ES-I3 (cell line): Measurements from ENCODE around the gene DLX1.

Experiments
- H3K36me3 ChIP-seq: 2 replicates; pipeline ENCODE4 v1.6.1; 2013; ENCODE audit warnings: mild to moderate bottlenecking, low read length, control low read depth, moderate library complexity; ENCODE audit not compliant: insufficient read depth
- H3K4me1 ChIP-seq: 2 replicates; pipeline ENCODE4 v1.6.1; 2013; ENCODE audit warnings: mild to moderate bottlenecking, control low read depth, low read length; ENCODE audit not compliant: insufficient read depth
- H3K9ac ChIP-seq: 2 replicates; pipeline ENCODE4 v1.6.1; 2013; ENCODE audit warnings: low read depth, mild to moderate bottlenecking, low read length, moderate library complexity
- H3K9me3 ChIP-seq: 2 replicates; pipeline ENCODE4 v1.6.1; 2013; ENCODE audit warnings: mild to moderate bottlenecking, low read length, moderate library complexity; ENCODE audit not compliant: control insufficient read depth, insufficient read depth

Gene DLX1

GRCh38 chr2:172085460-172086159, at the start of gene DLX1:
TSS of gene DLX1 (plus strand) at chr2:172085507. CDS start at chr2:172085678, 171 bp downstream.
- H3K9me3 ChIP-seq = no peaks in the 10 kb centered on the region
- H3K9ac ChIP-seq = peak within 1 kb of the TSS; percentile 54; the same call in 1 of the 2 replicates
- H3K4me1 ChIP-seq = peaks cover 12% of the 10 kb centered on the region
- H3K36me3 ChIP-seq = no peaks in the 10 kb centered on the region

GRCh38 chr2:172038121-172038520, 47.2 kb upstream of the DLX1 start:
- H3K9ac ChIP-seq = no peak overlapping the region
- no peaks in the 10 kb centered on the region for H3K9me3 ChIP-seq

GRCh38 chr2:172038604-172039003, 46.7 kb upstream of the DLX1 start:
- Histone ChIP-seq H3K9me3 (no peaks in the 10 kb centered on the region), H3K4me1 (no peaks in the 10 kb centered on the region), H3K9ac (no peak overlapping the region), H3K36me3 (no peaks in the 10 kb centered on the region)

More at GRCh38 chr2:172038121-172038520, 47.2 kb upstream of the DLX1 start:
- no peaks in the 10 kb centered on the region for H3K36me3 ChIP-seq
- no peaks in the 10 kb centered on the region for H3K4me1 ChIP-seq

- Histone ChIP-seq H3K36me3 (no peaks in the 10 kb centered on the region), H3K9ac (no peak overlapping the region), H3K9me3 (no peaks in the 10 kb centered on the region), H3K4me1 (no peaks in the 10 kb centered on the region)
Observed at GRCh38 chr2:172039011-172039704, 46.1 kb upstream of the DLX1 start.

GRCh38 chr2:172040311-172040710, 45.0 kb upstream of the DLX1 start:
- H3K4me1 ChIP-seq = no peaks in the 10 kb centered on the region
- H3K36me3 ChIP-seq = no peaks in the 10 kb centered on the region
- no peaks in the 10 kb centered on the region for H3K9me3 ChIP-seq
- no peak overlapping the region for H3K9ac ChIP-seq

- Histone ChIP-seq H3K36me3 (no peaks in the 10 kb centered on the region), H3K9ac (no peak overlapping the region), H3K4me1 (no peaks in the 10 kb centered on the region), H3K9me3 (no peaks in the 10 kb centered on the region)
Observed at GRCh38 chr2:172046080-172046678, 39.1 kb upstream of the DLX1 start.

GRCh38 chr2:172046866-172047565, 38.3 kb upstream of the DLX1 start:
- Histone ChIP-seq H3K4me1 (peaks cover under 1% of the 10 kb centered on the region; the same call in 1 of the 2 replicates), H3K36me3 (no peaks in the 10 kb centered on the region), H3K9me3 (no peaks in the 10 kb centered on the region), H3K9ac (no peak overlapping the region)

GRCh38 chr2:172047566-172048507, 37.5 kb upstream of the DLX1 start:
- Histone ChIP-seq H3K4me1 (peaks cover 6% of the 10 kb centered on the region; the same call in 1 of the 2 replicates), H3K9me3 (no peaks in the 10 kb centered on the region), H3K9ac (no peak overlapping the region), H3K36me3 (no peaks in the 10 kb centered on the region)

- no peaks in the 10 kb centered on the region for H3K9me3 ChIP-seq
- H3K9ac ChIP-seq = no peak overlapping the region
- peaks cover 6% of the 10 kb centered on the region; the same call in 1 of the 2 replicates for H3K4me1 ChIP-seq
- no peaks in the 10 kb centered on the region for H3K36me3 ChIP-seq
Observed at GRCh38 chr2:172048508-172049503, 36.5 kb upstream of the DLX1 start.

- no peak overlapping the region for H3K9ac ChIP-seq
- no peaks in the 10 kb centered on the region for H3K36me3 ChIP-seq
- no peaks in the 10 kb centered on the region for H3K9me3 ChIP-seq
- H3K4me1 ChIP-seq = peaks cover 6% of the 10 kb centered on the region; the same call in 1 of the 2 replicates
Observed at GRCh38 chr2:172049567-172050120, 35.7 kb upstream of the DLX1 start.

GRCh38 chr2:172050479-172051125, 34.7 kb upstream of the DLX1 start:
- Histone ChIP-seq H3K9me3 (no peaks in the 10 kb centered on the region), H3K9ac (no peak overlapping the region), H3K4me1 (peaks cover 6% of the 10 kb centered on the region; the same call in 1 of the 2 replicates), H3K36me3 (no peaks in the 10 kb centered on the region)
